Activated CD8-positive, alpha-beta T cell treated with anti-CD3 and anti-CD28 coated beads, Interleukin-2, amount 10 ng/mL, durations not matched to agents 7 days and 5 days (primary cell): ENCODE data around the gene KAZALD1. TPM values are rescaled to one million over a fixed set of nuclear protein-coding genes. Genes with fewer than 3 reads are reported as not detected.

ENCODE experiments used
- ATAC-seq: fragments of 150-1000 bp; cut with Tn5 transposase; one replicate; pipeline ENCODE4 v1.10.0; 2021; ENCODE audit warnings: moderate library complexity
- CTCF ChIA-PET: fragments of 350-600 bp; sonication (Branson Sonifier 250); formaldehyde crosslinking; loops from one replicate; lab custom pipeline; 2021; ENCODE audit warnings: antibody characterized with exemption; lab: Charles Lee
- POLR2A ChIA-PET: fragments of 350-600 bp; sonication (Branson Sonifier 250); formaldehyde crosslinking; loops from one replicate; lab custom pipeline; 2021; ENCODE audit warnings: antibody characterized with exemption; lab: Charles Lee
- DNase-seq: peaks from one replicate; pipeline ENCODE4 v3.0.0-alpha.2; 2020
- H3K27ac Mint-ChIP-seq: one replicate; pipeline ENCODE4 v1.8.0; 2021; ENCODE audit warnings: mild to moderate bottlenecking, mixed read lengths
- H3K27me3 Mint-ChIP-seq: one replicate; pipeline ENCODE4 v1.8.0; 2021; ENCODE audit warnings: low read depth, mixed read lengths
- H3K36me3 Mint-ChIP-seq: one replicate; pipeline ENCODE4 v1.8.0; 2021; ENCODE audit warnings: low read depth, mixed read lengths
- H3K4me1 Mint-ChIP-seq: one replicate; pipeline ENCODE4 v1.8.0; 2021; ENCODE audit warnings: low read depth, mixed read lengths
- H3K4me3 Mint-ChIP-seq: one replicate; pipeline ENCODE4 v1.8.0; 2021; ENCODE audit warnings: mild to moderate bottlenecking, mixed read lengths
- H3K9me3 Mint-ChIP-seq: one replicate; pipeline ENCODE4 v1.8.0; 2022; ENCODE audit warnings: mixed read lengths; ENCODE audit not compliant: insufficient read depth
- total RNA-seq, 2 experiments: library from RNA; stranded (reverse); gene quantifications; one replicate each; pipeline ENCODE4 v1.2.3, GENCODE V29; 2021

Gene KAZALD1
- total RNA-seq, 2 experiments from 2014 or later: 0.18 TPM; not detected in 1

- no peak for DNase-seq
- Mint-ChIP-seq H3K27me3 (peaks cover 32% of the 10 kb centered on the region), H3K4me1 (peaks cover 5% of the 10 kb centered on the region), H3K27ac (no peak overlapping the region), H3K4me3 (no peak overlapping the region), H3K36me3 (no peaks in the 10 kb centered on the region), H3K9me3 (no peaks in the 10 kb centered on the region)
- POLR2A ChIA-PET: no interaction called here
- ATAC-seq: no peak
- CTCF ChIA-PET: interaction anchor here (2.3 to 6.8 kb wide), 4 partner anchors 11 to 22 kb away, joined by 16 to 169 read pairs (median 92); partner anchors contain the start of genes LZTS2, PDZD7 and SFXN3
Observed at GRCh38 chr10:101020427-101021075, 41.2 kb upstream of the KAZALD1 start.

- no peak overlapping the region for H3K27ac Mint-ChIP-seq
- no peak overlapping the region for H3K4me3 Mint-ChIP-seq
- ChIA-PET CTCF (no interaction called here), POLR2A (no interaction called here)
- peaks cover 5% of the 10 kb centered on the region for H3K4me1 Mint-ChIP-seq
- peaks cover 28% of the 10 kb centered on the region for H3K27me3 Mint-ChIP-seq
- no peaks in the 10 kb centered on the region for H3K9me3 Mint-ChIP-seq
- no peaks in the 10 kb centered on the region for H3K36me3 Mint-ChIP-seq
- no peak for ATAC-seq
- no peak for DNase-seq
Observed at GRCh38 chr10:101021239-101021638, 40.5 kb upstream of the KAZALD1 start.

- no peak for DNase-seq
- H3K27ac Mint-ChIP-seq: no peak overlapping the region
- ChIA-PET CTCF (no interaction called here), POLR2A (no interaction called here)
- peaks cover 5% of the 10 kb centered on the region for H3K4me1 Mint-ChIP-seq
- ATAC-seq: no peak
- H3K27me3 Mint-ChIP-seq: peaks cover 23% of the 10 kb centered on the region
- H3K36me3 Mint-ChIP-seq: no peaks in the 10 kb centered on the region
- no peak overlapping the region for H3K4me3 Mint-ChIP-seq
- no peaks in the 10 kb centered on the region for H3K9me3 Mint-ChIP-seq
Observed at GRCh38 chr10:101021692-101022251, 40.0 kb upstream of the KAZALD1 start.

- POLR2A ChIA-PET: no interaction called here
- H3K27ac Mint-ChIP-seq: no peak overlapping the region
- H3K36me3 Mint-ChIP-seq: no peaks in the 10 kb centered on the region
- CTCF ChIA-PET: interaction anchor here (1.9 kb wide), 1 partner anchor 9 kb away, joined by 7 read pairs; no protein-coding TSS in a partner anchor
- H3K9me3 Mint-ChIP-seq: no peaks in the 10 kb centered on the region
- H3K27me3 Mint-ChIP-seq: peaks cover 17% of the 10 kb centered on the region
- H3K4me1 Mint-ChIP-seq: peaks cover 5% of the 10 kb centered on the region
- H3K4me3 Mint-ChIP-seq: no peak overlapping the region
- DNase-seq (no peak), ATAC-seq (no peak)
Observed at GRCh38 chr10:101022967-101023705, 38.7 kb upstream of the KAZALD1 start.

GRCh38 chr10:101027106-101027720 lies 34.6 kb upstream of the KAZALD1 start:
- POLR2A ChIA-PET: no interaction called here
- Mint-ChIP-seq H3K4me1 (peaks cover 6% of the 10 kb centered on the region), H3K36me3 (no peaks in the 10 kb centered on the region), H3K9me3 (no peaks in the 10 kb centered on the region), H3K27ac (no peak overlapping the region), H3K4me3 (no peak overlapping the region), H3K27me3 (peaks cover 17% of the 10 kb centered on the region)
- DNase-seq (no peak), ATAC-seq (no peak)
- CTCF ChIA-PET: interaction anchor here (1.0 to 14.0 kb wide), 4 partner anchors 10 to 32 kb away, joined by 3 to 169 read pairs (median 4); no protein-coding TSS in a partner anchor

- ATAC-seq: no peak
- H3K27me3 Mint-ChIP-seq: peaks cover 17% of the 10 kb centered on the region
- POLR2A ChIA-PET: no interaction called here
- no peak for DNase-seq
- CTCF ChIA-PET: interaction anchor here (0.8 to 14.0 kb wide), 5 partner anchors 10 to 33 kb away, joined by 3 to 169 read pairs (median 3); partner anchors contain the start of gene KAZALD1
- H3K4me3 Mint-ChIP-seq: no peak overlapping the region
- H3K9me3 Mint-ChIP-seq: no peaks in the 10 kb centered on the region
- H3K27ac Mint-ChIP-seq: no peak overlapping the region
- H3K4me1 Mint-ChIP-seq: peaks cover 20% of the 10 kb centered on the region
- no peaks in the 10 kb centered on the region for H3K36me3 Mint-ChIP-seq
Observed at GRCh38 chr10:101028446-101029337, 33.1 kb upstream of the KAZALD1 start.

GRCh38 chr10:101029520-101030295 lies 32.1 kb upstream of the KAZALD1 start:
- peaks cover 20% of the 10 kb centered on the region for H3K4me1 Mint-ChIP-seq
- peaks cover 17% of the 10 kb centered on the region for H3K27me3 Mint-ChIP-seq
- no peak overlapping the region for H3K4me3 Mint-ChIP-seq
- no peak for ATAC-seq
- ChIA-PET POLR2A (interaction anchor here (1.6 kb wide), 1 partner anchor 32 kb away, joined by 5 read pairs; no protein-coding TSS in a partner anchor), CTCF (interaction anchor here (0.8 to 14.0 kb wide), 7 partner anchors 9 to 33 kb away, joined by 3 to 169 read pairs (median 6); partner anchors contain the start of gene KAZALD1)
- no peaks in the 10 kb centered on the region for H3K36me3 Mint-ChIP-seq
- H3K9me3 Mint-ChIP-seq: no peaks in the 10 kb centered on the region
- DNase-seq: no peak
- no peak overlapping the region for H3K27ac Mint-ChIP-seq

GRCh38 chr10:101030496-101031127 lies 31.2 kb upstream of the KAZALD1 start:
- ChIA-PET POLR2A (interaction anchor here (0.6 to 1.6 kb wide), 4 partner anchors 11 to 65 kb away, joined by 3 to 5 read pairs (median 4); no protein-coding TSS in a partner anchor), CTCF (interaction anchor here (1.0 to 14.0 kb wide), 12 partner anchors 10 to 117 kb away, joined by 3 to 169 read pairs (median 10); no protein-coding TSS in a partner anchor)
- no peak for DNase-seq
- H3K27ac Mint-ChIP-seq: peak overlapping the region; percentile 90
- H3K4me3 Mint-ChIP-seq: peak overlapping the region; percentile 79
- peaks cover 20% of the 10 kb centered on the region for H3K4me1 Mint-ChIP-seq
- no peak for ATAC-seq
- no peaks in the 10 kb centered on the region for H3K9me3 Mint-ChIP-seq
- H3K36me3 Mint-ChIP-seq: peaks cover 2% of the 10 kb centered on the region
- H3K27me3 Mint-ChIP-seq: peaks cover 17% of the 10 kb centered on the region

- POLR2A ChIA-PET: interaction anchor here (0.6 to 1.6 kb wide), 5 partner anchors 10 to 65 kb away, joined by 3 to 5 read pairs (median 3); no protein-coding TSS in a partner anchor
Observed at GRCh38 chr10:101031128-101031795, 30.5 kb upstream of the KAZALD1 start, which contains the start of the genes PDZD7 and SFXN3. PDZD7 (minus strand) TSS chr10:101031129; CDS start chr10:101030219, 910 bp downstream. SFXN3 (plus strand) TSS chr10:101031234; CDS start chr10:101034695, 3,461 bp downstream.

More at GRCh38 chr10:101031128-101031795, 30.5 kb upstream of the KAZALD1 start, which contains the start of the genes PDZD7 and SFXN3:
- peaks cover 8% of the 10 kb centered on the region for H3K36me3 Mint-ChIP-seq
- peak within 1 kb of the TSS; percentile 90 for H3K27ac Mint-ChIP-seq
- CTCF ChIA-PET: interaction anchor here (1.0 to 14.0 kb wide), 14 partner anchors 9 to 117 kb away, joined by 3 to 169 read pairs (median 6); no protein-coding TSS in a partner anchor
- peak within 1 kb of the TSS; percentile 79 for H3K4me3 Mint-ChIP-seq
- H3K9me3 Mint-ChIP-seq: no peaks in the 10 kb centered on the region
- H3K4me1 Mint-ChIP-seq: peaks cover 20% of the 10 kb centered on the region
- ATAC-seq (peak; percentile 90), DNase-seq (peak; percentile 97)
- peaks cover 17% of the 10 kb centered on the region for H3K27me3 Mint-ChIP-seq
